Thoracic aorta (tissue), 2 donors: ENCODE results near the gene EARS2. TPM values are rescaled to one million over a fixed set of nuclear protein-coding genes. Genes with fewer than 3 reads are reported as not detected.

Experiments used
- ATAC-seq: fragments of 150-250 bp; one replicate; pipeline ENCODE4 v1.8.0; 2017; ENCODE audit warnings: low read depth; ENCODE audit not compliant: insufficient number of reproducible peaks, low FRiP score
- DNase-seq: peaks from one replicate; pipeline ENCODE4 v3.0.0-alpha.2; 2020; ENCODE audit warnings: low spot score
- H3K27ac ChIP-seq, 2 donors: fragments of 200-600 bp; sonication (generic); 1 replicate in 1 of 2; 2 replicates in 1 of 2; pipeline ENCODE4 v1.5.1; 2016; ENCODE audit warnings: mild to moderate bottlenecking in 2 of 2, moderate library complexity in 2 of 2
- H3K27me3 ChIP-seq: fragments of 200-600 bp; sonication (generic); replicated peaks from 2 replicates; pipeline ENCODE4 v1.6.0; 2016; ENCODE audit warnings: mild to moderate bottlenecking; ENCODE audit not compliant: insufficient read depth
- H3K36me3 ChIP-seq: fragments of 200-600 bp; sonication (generic); one replicate; pipeline ENCODE4 v1.5.1; 2016
- H3K4me1 ChIP-seq, 2 donors: fragments of 200-600 bp; sonication (generic); 1 replicate in 1 of 2; 2 replicates in 1 of 2; pipeline versions ENCODE4 v1.5.1 to v1.6.0; 2016; ENCODE audit warnings: low read depth in 2 of 2, mild to moderate bottlenecking in 1 of 2; ENCODE audit not compliant: control insufficient read depth in 1 of 2
- H3K4me3 ChIP-seq: fragments of 200-600 bp; sonication (generic); 2 replicates; pipeline ENCODE4 v1.5.1; 2016; ENCODE audit warnings: mild to moderate bottlenecking
- H3K9me3 ChIP-seq: fragments of 200-600 bp; sonication (generic); 2 replicates; pipeline ENCODE4 v1.5.1; 2016
- total RNA-seq, 2 donors: library from RNA; depleted of rRNA; stranded (reverse); fragments of >200 nt; gene quantifications; one replicate each; pipeline versions ENCODE4 v1.1.0 to v1.2.3, GENCODE V29; 2016
- TF ChIP-seq, protein P1 (sequence below): fragments of 200-600 bp; sonication (generic); IDR thresholded peaks from one replicate; pipeline ENCODE4 v1.5.1; 2019; ENCODE audit warnings: antibody characterized with exemption

The EARS2 gene
- total RNA-seq, 2 donors from 2014 or later = 26.3 to 29.8 TPM

DNA sequence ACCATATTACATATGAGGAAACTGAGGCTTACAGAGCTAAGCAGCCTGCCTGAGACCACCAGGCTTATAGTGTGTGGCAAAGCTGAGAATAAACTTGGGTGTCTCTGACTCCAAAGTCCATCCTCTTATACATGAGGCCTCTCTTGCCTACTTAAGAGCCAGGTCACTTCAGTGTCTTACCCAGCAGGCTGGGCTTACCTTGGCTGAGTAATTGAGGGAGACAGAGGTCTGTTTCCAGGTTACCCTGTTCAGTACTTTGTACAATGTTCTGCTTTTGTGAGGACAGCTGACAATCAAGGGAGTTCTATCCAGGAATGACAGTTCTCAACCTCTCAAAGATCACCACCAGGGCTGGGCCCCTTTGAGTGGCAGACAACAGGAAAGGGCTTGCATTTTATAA is 24.6 kb upstream of the EARS2 start:
- Histone ChIP-seq H3K9me3 (no peaks in the 10 kb centered on the region), H3K4me1 (no peaks in the 10 kb centered on the region), H3K27ac (no peak overlapping the region), H3K36me3 (peaks cover 43% of the 10 kb centered on the region), H3K4me3 (no peak overlapping the region), H3K27me3 (no peaks in the 10 kb centered on the region)
- no peak for ATAC-seq
- DNase-seq = no peak
- TF ChIP-seq, protein P1, sequence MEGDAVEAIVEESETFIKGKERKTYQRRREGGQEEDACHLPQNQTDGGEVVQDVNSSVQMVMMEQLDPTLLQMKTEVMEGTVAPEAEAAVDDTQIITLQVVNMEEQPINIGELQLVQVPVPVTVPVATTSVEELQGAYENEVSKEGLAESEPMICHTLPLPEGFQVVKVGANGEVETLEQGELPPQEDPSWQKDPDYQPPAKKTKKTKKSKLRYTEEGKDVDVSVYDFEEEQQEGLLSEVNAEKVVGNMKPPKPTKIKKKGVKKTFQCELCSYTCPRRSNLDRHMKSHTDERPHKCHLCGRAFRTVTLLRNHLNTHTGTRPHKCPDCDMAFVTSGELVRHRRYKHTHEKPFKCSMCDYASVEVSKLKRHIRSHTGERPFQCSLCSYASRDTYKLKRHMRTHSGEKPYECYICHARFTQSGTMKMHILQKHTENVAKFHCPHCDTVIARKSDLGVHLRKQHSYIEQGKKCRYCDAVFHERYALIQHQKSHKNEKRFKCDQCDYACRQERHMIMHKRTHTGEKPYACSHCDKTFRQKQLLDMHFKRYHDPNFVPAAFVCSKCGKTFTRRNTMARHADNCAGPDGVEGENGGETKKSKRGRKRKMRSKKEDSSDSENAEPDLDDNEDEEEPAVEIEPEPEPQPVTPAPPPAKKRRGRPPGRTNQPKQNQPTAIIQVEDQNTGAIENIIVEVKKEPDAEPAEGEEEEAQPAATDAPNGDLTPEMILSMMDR = no peak

DNA sequence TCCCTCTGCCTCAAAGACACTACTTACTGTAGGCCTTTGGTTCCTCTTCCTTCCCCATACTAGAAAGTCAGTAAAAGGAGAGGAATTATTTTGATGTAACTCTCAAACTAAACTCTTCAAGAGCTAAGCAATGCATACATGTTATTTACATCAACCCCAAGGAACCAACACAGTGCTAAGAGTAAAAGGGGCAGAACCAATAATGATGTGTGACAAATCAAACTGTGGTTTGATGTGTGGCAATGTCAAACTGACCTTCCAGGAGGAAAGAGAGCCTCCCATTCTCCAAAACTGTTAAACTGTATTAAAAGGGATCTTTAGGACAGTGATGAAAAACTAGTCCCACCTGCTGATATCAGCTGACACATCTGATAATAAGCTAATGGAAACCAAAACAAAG is 23.2 kb upstream of the EARS2 start:
- ATAC-seq = no peak
- no peaks in the 10 kb centered on the region for H3K4me1 ChIP-seq
- H3K4me3 ChIP-seq = no peak overlapping the region
- TF ChIP-seq, protein P1 = no peak
- H3K27me3 ChIP-seq = no peaks in the 10 kb centered on the region
- H3K36me3 ChIP-seq = peaks cover 35% of the 10 kb centered on the region
- no peak overlapping the region for H3K27ac ChIP-seq
- DNase-seq = no peak
- no peaks in the 10 kb centered on the region for H3K9me3 ChIP-seq

DNA sequence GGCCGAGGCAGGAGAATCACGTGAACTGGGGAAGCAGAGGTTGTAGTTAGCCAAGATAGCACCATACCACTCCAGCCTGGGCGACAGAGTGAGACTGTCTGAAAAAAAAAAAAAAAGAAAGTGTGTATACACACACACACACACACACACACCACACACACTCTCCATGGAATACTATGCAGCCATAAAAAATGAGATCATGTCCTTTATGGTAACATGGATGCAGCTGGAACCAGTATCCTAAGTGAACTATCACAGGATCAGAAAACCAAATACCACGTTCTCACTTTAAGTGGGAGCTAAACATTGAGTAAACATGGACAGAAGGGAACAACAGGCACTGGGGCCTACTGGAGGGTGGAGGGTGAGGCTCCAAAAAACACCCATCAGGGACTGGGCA is 22.2 kb upstream of the EARS2 start:
- TF ChIP-seq, protein P1 = no peak
- Histone ChIP-seq H3K27ac (no peak overlapping the region), H3K36me3 (peaks cover 25% of the 10 kb centered on the region), H3K27me3 (no peaks in the 10 kb centered on the region), H3K9me3 (no peaks in the 10 kb centered on the region), H3K4me3 (no peak overlapping the region), H3K4me1 (no peaks in the 10 kb centered on the region)
- DNase-seq (no peak), ATAC-seq (no peak)

DNA sequence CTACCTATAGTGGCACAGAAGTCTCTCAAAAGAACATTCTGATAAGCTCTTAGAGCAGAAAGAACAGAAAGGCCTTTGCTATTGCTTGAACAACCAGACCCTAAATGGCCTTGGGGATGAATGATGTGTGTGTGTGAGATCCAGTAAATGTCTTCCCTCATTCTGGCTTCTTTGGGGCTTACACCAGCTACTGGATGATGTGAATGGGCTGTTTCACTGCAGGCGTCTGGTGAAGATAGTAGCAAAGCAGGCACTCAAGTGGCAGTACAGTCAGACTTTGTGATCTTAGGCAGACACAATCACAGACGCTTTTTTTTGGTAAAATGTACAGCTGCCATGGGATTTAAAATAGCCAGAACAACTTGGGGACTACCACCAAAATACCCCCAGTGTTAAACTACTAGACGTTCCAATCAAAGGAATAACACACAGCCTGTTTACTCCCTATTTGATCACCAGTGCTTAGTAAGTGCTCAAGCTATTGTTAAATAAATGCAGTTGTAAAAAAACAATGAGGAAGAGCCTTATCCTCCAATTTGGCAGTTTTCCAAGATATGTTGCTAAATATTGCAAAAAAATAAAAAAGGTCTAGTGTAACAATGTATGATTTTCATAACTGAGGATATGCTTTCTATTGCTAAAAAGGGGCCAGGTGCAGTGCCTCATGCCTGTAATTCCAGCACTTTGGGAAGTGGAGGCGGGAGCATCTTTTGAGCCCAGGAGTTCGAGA is 21.1 kb upstream of the EARS2 start:
- Histone ChIP-seq H3K4me3 (no peak overlapping the region), H3K27me3 (no peaks in the 10 kb centered on the region), H3K9me3 (no peaks in the 10 kb centered on the region), H3K4me1 (no peaks in the 10 kb centered on the region), H3K27ac (no peak overlapping the region), H3K36me3 (peaks cover 29% of the 10 kb centered on the region)
- TF ChIP-seq, protein P1 = no peak
- DNase-seq (no peak), ATAC-seq (no peak)

DNA sequence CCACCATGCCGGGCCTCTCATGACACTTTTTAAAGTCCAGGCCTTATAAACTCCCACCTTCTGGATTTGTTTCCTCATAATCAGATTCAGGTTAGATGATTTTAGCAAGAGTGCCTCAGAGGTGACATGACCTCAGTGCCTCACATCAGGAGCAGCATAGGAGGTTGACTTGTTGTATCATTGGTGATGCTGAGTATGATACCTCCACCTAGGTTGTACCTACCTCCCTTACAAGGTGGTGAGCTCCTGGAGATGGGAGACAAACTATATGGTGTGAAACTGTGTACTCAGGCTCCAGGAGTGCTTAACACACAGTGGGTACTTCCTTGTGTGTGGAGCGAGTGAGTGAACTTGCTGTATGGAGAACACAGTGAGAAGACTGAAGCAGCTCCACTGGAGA is 20.3 kb upstream of the EARS2 start:
- no peaks in the 10 kb centered on the region for H3K4me1 ChIP-seq
- TF ChIP-seq, protein P1 = no peak
- ATAC-seq = no peak
- no peak for DNase-seq
- no peak overlapping the region for H3K27ac ChIP-seq
- H3K36me3 ChIP-seq = peaks cover 30% of the 10 kb centered on the region
- H3K9me3 ChIP-seq = no peaks in the 10 kb centered on the region
- H3K4me3 ChIP-seq = no peak overlapping the region
- H3K27me3 ChIP-seq = no peaks in the 10 kb centered on the region
